NCI-H82 treated with DMSO at 0.1 percent for 48 hours (cell line): Measurements from ENCODE around the gene CLECL1.
"Not testable (repeated sequence)": the region's sequence is repeated elsewhere in the genome, so short reads cannot be mapped to it uniquely, and the experiment has no call there.

Experiments used
- DNase-seq: peaks from one replicate; lab custom pipeline; 2025; ENCODE audit not compliant: unreplicated experiment; lab: John Stamatoyannopoulos, UW

The CLECL1 gene

DNA sequence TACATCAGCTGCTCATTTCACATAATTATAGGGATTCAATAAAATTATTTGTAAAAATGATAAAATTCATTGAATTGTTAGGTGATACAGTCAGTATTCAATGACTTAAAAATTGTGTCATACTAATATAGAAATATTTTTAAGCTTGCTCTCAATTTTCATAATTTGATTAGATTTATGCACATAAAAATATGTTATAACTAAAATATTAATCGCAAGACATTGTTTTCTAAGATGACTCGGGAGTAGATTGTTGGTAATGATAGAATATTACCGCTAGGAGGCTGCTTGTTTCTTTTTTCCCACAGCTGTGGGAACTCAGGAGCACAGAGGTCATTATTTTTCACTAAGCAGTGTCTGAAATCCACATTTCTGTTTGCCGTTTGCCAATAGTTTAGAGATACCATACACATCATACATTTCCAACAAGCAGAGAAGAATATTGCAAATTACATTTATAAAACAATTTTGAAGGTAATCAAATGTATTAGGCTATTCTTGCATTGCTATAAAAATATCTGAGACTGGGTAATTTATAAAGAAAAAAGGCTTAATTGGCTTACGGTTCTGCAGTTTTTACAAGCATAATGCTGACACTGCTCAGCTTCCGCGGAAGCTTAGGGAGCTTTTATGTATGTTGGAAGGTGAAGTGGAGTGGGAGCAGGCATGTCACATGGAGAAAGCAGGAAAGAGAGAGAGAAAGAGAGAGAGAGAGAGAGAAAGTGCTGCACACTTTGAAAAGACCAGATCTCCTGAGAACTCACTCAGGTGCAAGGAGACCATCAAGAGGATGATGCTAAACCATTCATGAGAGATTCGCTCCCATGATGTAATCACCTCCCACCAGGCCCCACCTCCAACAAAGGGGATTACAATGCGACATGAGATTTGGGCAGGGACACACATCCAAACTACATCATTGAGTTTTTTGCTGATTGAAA is 18.6 kb upstream of the CLECL1 start:
- DNase-seq: peak; percentile 16

DNA sequence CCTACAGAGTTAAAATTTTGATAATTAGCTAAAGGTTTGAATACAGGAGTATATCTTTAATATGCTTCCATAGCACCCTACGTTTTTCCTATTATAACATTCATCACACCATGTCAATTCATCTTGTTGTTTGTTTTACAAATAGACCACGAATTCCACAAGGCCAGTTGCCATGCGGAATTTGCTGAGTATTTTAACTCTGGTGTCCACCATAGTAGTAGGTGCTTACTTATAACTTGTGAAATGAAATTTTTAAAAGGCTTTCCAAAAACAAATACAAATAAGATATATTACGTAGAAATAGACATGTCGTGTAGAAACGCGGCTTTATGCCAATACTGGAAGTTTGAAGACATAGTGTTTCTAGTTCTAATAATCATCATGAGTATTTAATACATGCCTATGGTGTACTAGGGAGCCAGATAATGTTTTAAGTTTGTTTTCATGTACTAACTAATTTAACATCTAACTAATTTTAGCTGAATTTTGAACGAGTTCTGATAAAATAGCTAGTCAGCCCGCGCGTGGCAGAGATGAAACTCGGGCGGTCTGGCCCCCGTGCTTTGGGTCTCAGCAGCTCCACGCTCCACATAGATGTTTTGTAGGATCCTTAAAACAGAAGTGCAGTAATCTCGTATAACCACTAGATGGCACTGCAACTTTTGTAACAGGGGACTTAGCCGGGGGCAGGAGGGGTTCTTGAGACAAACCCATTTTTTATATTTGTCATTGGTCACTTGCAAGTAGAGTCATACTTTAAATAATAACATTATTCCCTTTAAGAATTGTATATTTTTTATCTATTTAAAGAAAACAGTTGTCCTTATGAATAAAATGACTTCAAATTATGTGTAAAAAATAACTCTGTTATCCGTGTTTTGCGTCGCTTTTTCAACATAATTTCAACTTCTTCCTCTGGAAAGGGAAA is 17.6 kb upstream of the CLECL1 start:
- peak; percentile 54 for DNase-seq

GRCh38 chr12:9749640-9750039 is 16.7 kb upstream of the CLECL1 start:
- DNase-seq: no peak

DNA sequence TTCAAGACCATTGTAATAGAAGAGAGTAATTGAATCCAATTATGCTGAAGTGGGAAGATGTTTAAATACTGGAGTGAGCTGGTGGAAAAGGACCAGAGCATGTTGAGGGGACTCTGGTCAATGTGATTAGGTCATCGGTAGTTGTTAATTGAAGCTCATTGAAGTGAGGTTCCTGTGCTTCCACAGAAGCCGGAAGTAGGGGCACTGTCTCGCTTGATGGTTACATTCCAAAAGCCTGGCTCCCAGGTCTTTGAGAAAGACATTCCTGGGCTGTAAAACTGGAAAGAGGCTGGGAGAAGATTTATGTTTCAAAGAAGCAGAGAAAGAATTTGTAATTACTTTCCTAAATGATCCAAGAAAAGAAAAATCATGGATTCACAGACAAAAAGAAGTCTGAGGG is 12.3 kb upstream of the CLECL1 start:
- no peak for DNase-seq

- no peak for DNase-seq
Measured at GRCh38 chr12:9742661-9743060, 9.8 kb upstream of the CLECL1 start.

DNA sequence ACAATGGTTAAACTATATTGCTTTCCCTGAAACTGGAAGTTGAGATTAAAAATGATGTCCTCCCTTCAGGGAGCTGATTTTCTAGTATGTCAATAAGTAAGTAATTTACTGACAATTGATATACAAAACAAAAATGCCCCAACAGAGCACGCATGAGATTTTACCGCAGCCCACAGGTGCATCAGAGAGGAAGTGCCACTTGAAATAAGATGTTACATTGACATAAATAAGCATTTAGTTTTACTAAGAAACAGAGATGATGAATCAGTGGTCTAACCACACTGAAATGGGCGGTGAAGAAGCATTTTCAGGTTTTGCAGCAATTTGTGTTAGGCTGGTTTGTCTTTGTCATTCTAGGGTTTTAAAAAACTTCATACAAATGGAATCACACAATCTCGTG is 8.8 kb upstream of the CLECL1 start:
- no peak for DNase-seq

DNA sequence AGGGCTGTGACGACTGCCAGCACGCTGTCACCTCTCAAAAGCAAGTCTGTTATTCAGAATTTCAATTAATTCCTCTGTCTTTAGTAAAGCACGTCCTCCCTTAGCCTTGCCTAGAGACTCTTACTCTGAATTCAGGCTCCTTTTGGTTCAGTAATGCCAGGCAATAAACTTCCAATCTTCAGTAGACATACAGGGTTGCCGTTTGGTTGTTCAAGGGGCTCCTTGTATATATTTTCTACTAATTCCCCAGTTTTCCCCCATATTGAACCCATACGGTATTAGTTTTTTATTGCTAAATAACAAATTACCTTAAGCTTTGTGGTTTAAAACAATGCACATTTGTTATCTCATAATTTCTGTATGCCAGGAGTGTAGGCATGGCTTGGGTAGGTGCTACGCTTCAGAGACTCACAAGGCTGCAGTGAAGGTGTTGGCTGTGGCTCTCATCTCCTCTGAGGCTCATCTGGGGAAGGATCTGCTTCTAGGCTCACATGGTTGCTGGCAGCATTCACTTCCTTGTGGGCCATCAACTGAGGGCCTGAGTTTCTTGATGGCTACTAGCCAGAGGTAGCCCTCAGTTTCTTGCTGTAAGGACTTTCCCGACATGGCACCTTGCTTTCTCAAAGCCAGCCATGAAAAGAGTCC is 7.3 kb upstream of the CLECL1 start:
- no peak for DNase-seq

- DNase-seq: not testable (repeated sequence)
Measured at GRCh38 chr12:9739404-9740105, 6.7 kb upstream of the CLECL1 start.

GRCh38 chr12:9738905-9739304 is 6.0 kb upstream of the CLECL1 start:
- DNase-seq: not testable (repeated sequence)

DNA sequence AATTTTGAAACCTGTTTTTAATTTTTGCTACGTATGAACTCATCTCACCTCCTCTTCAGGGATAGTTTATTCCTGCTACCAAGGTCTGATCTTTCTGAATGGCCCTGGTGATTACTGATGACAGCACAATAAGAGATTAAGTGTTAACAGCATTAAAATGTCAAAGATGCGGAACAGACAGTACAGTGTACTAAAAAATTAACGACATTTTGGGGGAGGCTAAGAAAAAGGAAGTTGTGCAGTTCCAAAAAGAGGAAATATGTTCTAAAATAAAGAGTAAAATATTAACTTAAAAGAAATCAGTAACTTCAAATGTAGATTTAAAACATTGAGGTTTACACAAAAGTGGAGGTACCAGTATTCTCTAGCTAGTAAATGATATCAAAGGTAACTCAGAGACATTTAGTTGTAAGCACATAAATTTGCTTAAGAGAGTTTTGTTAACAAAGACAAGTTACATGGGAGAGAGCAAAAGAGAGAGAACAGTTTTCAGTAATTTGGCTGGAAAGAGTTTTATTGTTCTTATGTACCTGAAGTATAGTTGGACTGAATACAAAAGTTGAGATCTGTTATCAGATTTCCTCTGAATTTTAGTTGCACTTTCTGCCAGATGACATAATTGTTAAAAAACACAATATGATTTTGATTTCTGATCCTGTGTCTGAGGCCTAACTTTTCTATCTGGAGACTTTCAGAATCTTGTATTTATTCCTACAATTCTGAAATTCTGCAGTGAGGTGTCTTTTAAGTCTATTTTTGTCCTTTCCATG is 4.2 kb upstream of the CLECL1 start:
- DNase-seq: peak; percentile 4

DNA sequence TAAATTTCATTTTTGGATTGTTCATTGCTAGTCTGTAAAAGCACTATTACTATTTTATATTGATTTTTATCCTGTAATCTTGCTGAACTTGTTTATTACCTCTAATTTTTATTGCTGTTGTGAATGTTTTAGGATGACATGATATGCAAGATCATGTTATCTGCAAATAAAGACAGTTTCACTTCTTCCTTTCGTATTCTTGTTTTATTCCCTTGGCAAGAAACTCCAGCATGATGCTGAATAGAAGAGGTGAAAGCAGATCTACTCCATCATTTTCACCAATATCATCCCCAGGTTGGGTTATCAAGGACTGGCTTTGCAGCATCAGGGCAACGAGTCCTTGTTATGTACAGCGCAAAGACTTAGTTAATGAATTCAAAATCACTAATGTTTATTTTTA is 2.7 kb upstream of the CLECL1 start:
- DNase-seq: no peak

GRCh38 chr12:9731797-9732196 is 1.1 kb downstream of the CLECL1 start:
- no peak for DNase-seq

DNA sequence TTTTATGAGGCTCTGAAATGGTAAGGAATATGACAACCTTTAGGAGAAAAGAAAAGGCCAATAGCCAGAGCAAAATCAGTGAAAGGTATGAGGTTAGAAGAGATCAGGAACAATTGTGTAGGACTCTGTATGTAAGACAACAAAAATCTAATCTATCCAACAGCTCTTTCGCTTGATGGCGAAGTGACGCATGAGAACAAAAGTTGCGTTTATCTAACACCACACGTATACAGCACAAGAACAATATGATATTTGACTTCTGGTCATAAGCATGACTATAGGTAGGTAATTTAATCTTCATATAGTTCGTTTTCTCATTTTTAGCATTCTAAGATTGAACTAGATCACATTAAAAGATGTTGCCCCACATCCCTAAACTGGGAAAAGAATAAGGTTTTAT is 1.5 kb downstream of the CLECL1 start:
- DNase-seq: no peak

GRCh38 chr12:9730591-9730990 is 2.3 kb downstream of the CLECL1 start:
- no peak for DNase-seq

GRCh38 chr12:9730011-9730410 is 2.9 kb downstream of the CLECL1 start:
- DNase-seq: no peak

- DNase-seq: no peak
Measured at GRCh38 chr12:9729082-9729481, 3.8 kb downstream of the CLECL1 start.

DNA sequence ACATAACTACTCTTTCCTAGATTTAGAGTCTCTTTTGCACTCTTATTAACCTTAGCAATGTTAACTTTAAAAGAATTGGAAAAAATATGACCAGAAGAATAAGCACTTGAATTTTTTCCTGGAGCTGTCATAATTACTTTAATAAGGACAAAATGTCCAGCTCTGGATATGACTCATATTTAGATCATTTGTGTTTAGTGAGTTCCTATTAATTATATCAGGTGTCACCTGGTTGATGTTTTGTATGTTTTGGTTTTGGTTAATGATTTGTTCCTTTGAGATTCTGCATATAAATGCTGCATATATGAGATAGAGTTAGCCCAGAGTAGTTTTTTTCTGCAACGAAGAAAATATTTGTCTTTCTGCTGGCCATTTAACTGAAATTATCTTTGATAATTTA is 5.1 kb downstream of the CLECL1 start:
- no peak for DNase-seq

- no peak for DNase-seq
Measured at GRCh38 chr12:9725213-9725870, 7.6 kb downstream of the CLECL1 start.

- DNase-seq: no peak
Measured at GRCh38 chr12:9724023-9724422, 8.9 kb downstream of the CLECL1 start.
